ENCODE results near the gene JAKMIP2.
"Not testable (repeated sequence)": the region's sequence is repeated elsewhere in the genome, so short reads cannot be mapped to it uniquely, and the experiment has no call there.

Gene JAKMIP2

DNA sequence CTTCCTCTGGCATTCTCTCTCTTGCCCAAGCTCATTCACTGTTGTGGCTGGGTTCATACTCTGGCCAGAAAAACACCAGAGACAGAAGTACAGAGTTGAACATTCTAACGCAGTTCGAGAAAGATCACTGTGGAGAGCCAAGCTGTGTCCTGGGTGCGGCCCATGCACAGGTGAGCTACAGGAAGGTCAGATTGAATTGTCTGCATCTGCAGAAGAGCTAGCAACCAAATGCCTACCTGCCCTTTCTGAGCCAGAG, 145.9 kb downstream of the JAKMIP2 start:
- no peak for DNase-seq (ENCODE audit: low read depth in 1 of 2, low spot score in 1 of 2)
- H3K4me3 ChIP-seq (replicated peaks; ENCODE audit: insufficient read depth, low read length), result no peak overlapping the region
- peaks cover 6% of the 10 kb centered on the region for H3K27me3 ChIP-seq (ENCODE audit: insufficient read depth, poor library complexity, severe bottlenecking)
- no peak for TF ChIP-seq POLR2AphosphoS5 (IDR thresholded peaks at IDR 0.05; ENCODE audit: low read depth)
- TF ChIP-seq CTCF (IDR thresholded peaks at IDR 0.05; ENCODE audit: insufficient read depth, low read length), result no peak
- TF ChIP-seq, protein P1, sequence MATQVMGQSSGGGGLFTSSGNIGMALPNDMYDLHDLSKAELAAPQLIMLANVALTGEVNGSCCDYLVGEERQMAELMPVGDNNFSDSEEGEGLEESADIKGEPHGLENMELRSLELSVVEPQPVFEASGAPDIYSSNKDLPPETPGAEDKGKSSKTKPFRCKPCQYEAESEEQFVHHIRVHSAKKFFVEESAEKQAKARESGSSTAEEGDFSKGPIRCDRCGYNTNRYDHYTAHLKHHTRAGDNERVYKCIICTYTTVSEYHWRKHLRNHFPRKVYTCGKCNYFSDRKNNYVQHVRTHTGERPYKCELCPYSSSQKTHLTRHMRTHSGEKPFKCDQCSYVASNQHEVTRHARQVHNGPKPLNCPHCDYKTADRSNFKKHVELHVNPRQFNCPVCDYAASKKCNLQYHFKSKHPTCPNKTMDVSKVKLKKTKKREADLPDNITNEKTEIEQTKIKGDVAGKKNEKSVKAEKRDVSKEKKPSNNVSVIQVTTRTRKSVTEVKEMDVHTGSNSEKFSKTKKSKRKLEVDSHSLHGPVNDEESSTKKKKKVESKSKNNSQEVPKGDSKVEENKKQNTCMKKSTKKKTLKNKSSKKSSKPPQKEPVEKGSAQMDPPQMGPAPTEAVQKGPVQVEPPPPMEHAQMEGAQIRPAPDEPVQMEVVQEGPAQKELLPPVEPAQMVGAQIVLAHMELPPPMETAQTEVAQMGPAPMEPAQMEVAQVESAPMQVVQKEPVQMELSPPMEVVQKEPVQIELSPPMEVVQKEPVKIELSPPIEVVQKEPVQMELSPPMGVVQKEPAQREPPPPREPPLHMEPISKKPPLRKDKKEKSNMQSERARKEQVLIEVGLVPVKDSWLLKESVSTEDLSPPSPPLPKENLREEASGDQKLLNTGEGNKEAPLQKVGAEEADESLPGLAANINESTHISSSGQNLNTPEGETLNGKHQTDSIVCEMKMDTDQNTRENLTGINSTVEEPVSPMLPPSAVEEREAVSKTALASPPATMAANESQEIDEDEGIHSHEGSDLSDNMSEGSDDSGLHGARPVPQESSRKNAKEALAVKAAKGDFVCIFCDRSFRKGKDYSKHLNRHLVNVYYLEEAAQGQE (IDR thresholded peaks at IDR 0.05; ENCODE audit: insufficient replicate concordance, low read depth), result no peak
- H3K27ac ChIP-seq (replicated peaks), result no peak overlapping the region

- TF ChIP-seq, protein P1 (IDR thresholded peaks at IDR 0.05; ENCODE audit: insufficient replicate concordance, low read depth), result no peak
- no peak for TF ChIP-seq GABPA (IDR thresholded peaks at IDR 0.05; ENCODE audit: low read depth)
- no peak for TF ChIP-seq POLR2AphosphoS5 (IDR thresholded peaks at IDR 0.05; ENCODE audit: low read depth)
- no peak for TF ChIP-seq CTCF (IDR thresholded peaks at IDR 0.05; ENCODE audit: insufficient read depth, low read length)
- TF ChIP-seq SPI1 (IDR thresholded peaks at IDR 0.05; ENCODE audit: borderline replicate concordance, low read depth), result no peak
- Histone ChIP-seq H3K27ac (replicated peaks) (no peak overlapping the region), H3K4me3 (replicated peaks; ENCODE audit: insufficient read depth, low read length) (no peak overlapping the region), H3K27me3 (ENCODE audit: insufficient read depth, poor library complexity, severe bottlenecking) (peaks cover 6% of the 10 kb centered on the region)
- DNase-seq (ENCODE audit: low read depth in 1 of 2, low spot score in 1 of 2), result no peak
These were observed 146.4 kb downstream of the JAKMIP2 start for GRCh38 chr5:147635882-147636728.

DNA sequence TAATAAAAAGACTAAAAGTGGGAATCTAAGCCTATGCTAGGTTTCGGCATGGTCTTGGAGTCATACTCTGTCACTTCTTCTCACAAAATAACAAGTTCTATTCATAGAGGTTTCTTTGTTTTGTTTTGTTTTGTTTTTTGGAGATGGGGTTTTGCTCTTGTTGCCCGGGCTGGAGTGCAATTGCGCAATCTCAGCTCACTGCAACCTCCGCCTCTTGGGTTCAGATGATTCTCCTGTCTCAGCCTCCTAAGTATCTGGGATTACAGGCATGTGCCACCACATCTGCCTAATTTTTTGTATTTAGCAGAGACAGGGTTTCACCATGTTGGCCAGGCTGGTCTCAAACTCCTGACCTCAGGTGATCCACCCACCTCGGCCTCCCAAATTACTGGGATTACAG, 147.1 kb downstream of the JAKMIP2 start:
- not testable (repeated sequence) for DNase-seq (ENCODE audit: low read depth in 1 of 2, low spot score in 1 of 2); H3K27ac ChIP-seq (replicated peaks); H3K27me3 ChIP-seq (ENCODE audit: insufficient read depth, poor library complexity, severe bottlenecking); H3K4me3 ChIP-seq (replicated peaks; ENCODE audit: insufficient read depth, low read length)

GRCh38 chr5:147633173-147633572, 149.4 kb downstream of the JAKMIP2 start:
- TF ChIP-seq GABPA (IDR thresholded peaks at IDR 0.05; ENCODE audit: low read depth) (no peak), POLR2AphosphoS5 (IDR thresholded peaks at IDR 0.05; ENCODE audit: low read depth) (no peak), SPI1 (IDR thresholded peaks at IDR 0.05; ENCODE audit: borderline replicate concordance, low read depth) (no peak), CTCF (IDR thresholded peaks at IDR 0.05; ENCODE audit: insufficient read depth, low read length) (no peak)
- TF ChIP-seq, protein P1 (IDR thresholded peaks at IDR 0.05; ENCODE audit: insufficient replicate concordance, low read depth), result no peak
- H3K27ac ChIP-seq (replicated peaks), result no peak overlapping the region

More at GRCh38 chr5:147633173-147633572, 149.4 kb downstream of the JAKMIP2 start:
- peaks cover 3% of the 10 kb centered on the region for H3K27me3 ChIP-seq (ENCODE audit: insufficient read depth, poor library complexity, severe bottlenecking)
- no peak overlapping the region for H3K4me3 ChIP-seq (replicated peaks; ENCODE audit: insufficient read depth, low read length)
- DNase-seq (ENCODE audit: low read depth in 1 of 2, low spot score in 1 of 2), result no peak

Data from HL-60 (cell line).